Measurements from ENCODE around the gene FAM120AOS. TPM values are rescaled to one million over a fixed set of nuclear protein-coding genes. Genes with fewer than 3 reads are reported as not detected.
A peak's percentile ranks its signal among the peaks of the same experiment; 100 is the strongest.

Gene FAM120AOS
- total RNA-seq, 4 donors from 2014 or later, result 49.4 to 60.8 (median 54.1) TPM

GRCh38 chr9:93470391-93470790, 17.0 kb upstream of the FAM120AOS start:
- Histone ChIP-seq H3K27me3 (no peaks in the 10 kb centered on the region), H3K4me3 (no peak overlapping the region), H3K27ac (no peak overlapping the region), H3K4me1 (peaks cover 0 to 56% (median 42%) of the 10 kb centered on the region in 4 donors), H3K9me3 (no peaks in the 10 kb centered on the region), H3K36me3 (peaks cover 0 to 27% (median 0%) of the 10 kb centered on the region in 3 donors)
- WGBS, 2 donors, result 82 to 87% methylated on average over 5 of the region's 5 CpGs
- DNase-seq (ENCODE audit: low spot score in 2 of 2), result no peak
- TF ChIP-seq EP300 (IDR thresholded peaks at IDR 0.05), result no peak
- TF ChIP-seq CTCF (IDR thresholded peaks at IDR 0.05), result no peak
- no peak for TF ChIP-seq POLR2A (IDR thresholded peaks at IDR 0.05)

- peaks cover 0 to 71% (median 55%) of the 10 kb centered on the region in 4 donors for H3K4me1 ChIP-seq
- H3K4me3 ChIP-seq, result peak overlapping the region in 1 of 4 donors; percentile 6
- no peak for DNase-seq (ENCODE audit: low spot score in 2 of 2)
- H3K27me3 ChIP-seq, result no peaks in the 10 kb centered on the region
- peak overlapping the region in 2 of 4 donors; percentile 64 to 65 for H3K27ac ChIP-seq
- H3K36me3 ChIP-seq, result peaks cover 0 to 13% (median 0%) of the 10 kb centered on the region in 3 donors
- no peak for TF ChIP-seq CTCF (IDR thresholded peaks at IDR 0.05)
- no peak for TF ChIP-seq POLR2A (IDR thresholded peaks at IDR 0.05)
- no peak for TF ChIP-seq EP300 (IDR thresholded peaks at IDR 0.05)
- H3K9me3 ChIP-seq, result no peaks in the 10 kb centered on the region
- WGBS, 2 donors, result 17% methylated on average over 5 of the region's 5 CpGs
These were observed 15.5 kb upstream of the FAM120AOS start for GRCh38 chr9:93468763-93469456.

GRCh38 chr9:93467462-93467861, 14.1 kb upstream of the FAM120AOS start:
- Histone ChIP-seq H3K36me3 (peaks cover 0 to 6% (median 0%) of the 10 kb centered on the region in 3 donors), H3K4me1 (peaks cover 0 to 83% (median 57%) of the 10 kb centered on the region in 4 donors), H3K4me3 (no peak overlapping the region), H3K9me3 (no peaks in the 10 kb centered on the region), H3K27ac (no peak overlapping the region), H3K27me3 (no peaks in the 10 kb centered on the region)
- 77 to 91% methylated on average over 3 of the region's 3 CpGs for WGBS, 2 donors
- TF ChIP-seq CTCF (IDR thresholded peaks at IDR 0.05) (no peak), POLR2A (IDR thresholded peaks at IDR 0.05) (no peak), EP300 (IDR thresholded peaks at IDR 0.05) (no peak)
- DNase-seq (ENCODE audit: low spot score in 2 of 2), result no peak

DNA sequence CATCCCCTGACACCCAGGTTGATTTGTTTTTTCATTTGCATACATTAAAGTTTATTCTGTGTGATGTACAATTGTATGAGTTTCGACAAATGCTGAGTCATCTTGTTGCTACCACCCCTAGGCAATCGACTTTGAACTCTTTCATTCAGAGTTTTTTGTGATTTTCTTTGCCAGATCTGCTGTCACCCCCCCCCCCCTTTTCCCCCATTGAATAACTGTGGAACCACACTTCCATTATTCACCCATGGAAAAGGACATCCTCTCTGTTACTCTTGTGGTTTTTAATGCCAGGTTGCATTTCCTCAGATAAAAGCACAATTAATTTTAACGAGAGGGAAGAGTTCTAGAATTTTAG, 13.7 kb upstream of the FAM120AOS start:
- H3K27me3 ChIP-seq, result no peaks in the 10 kb centered on the region
- TF ChIP-seq CTCF (IDR thresholded peaks at IDR 0.05), result no peak
- no peak for TF ChIP-seq EP300 (IDR thresholded peaks at IDR 0.05)
- no peak for TF ChIP-seq POLR2A (IDR thresholded peaks at IDR 0.05)
- DNase-seq (ENCODE audit: low spot score in 2 of 2), result no peak
- no peak overlapping the region for H3K27ac ChIP-seq
- H3K4me1 ChIP-seq, result peaks cover 0 to 87% (median 59%) of the 10 kb centered on the region in 4 donors
- H3K4me3 ChIP-seq, result no peak overlapping the region
- H3K36me3 ChIP-seq, result peaks cover 0 to 3% (median 0%) of the 10 kb centered on the region in 3 donors
- no peaks in the 10 kb centered on the region for H3K9me3 ChIP-seq
- 28 to 38% methylated on average over 3 of the region's 3 CpGs for WGBS, 2 donors

DNA sequence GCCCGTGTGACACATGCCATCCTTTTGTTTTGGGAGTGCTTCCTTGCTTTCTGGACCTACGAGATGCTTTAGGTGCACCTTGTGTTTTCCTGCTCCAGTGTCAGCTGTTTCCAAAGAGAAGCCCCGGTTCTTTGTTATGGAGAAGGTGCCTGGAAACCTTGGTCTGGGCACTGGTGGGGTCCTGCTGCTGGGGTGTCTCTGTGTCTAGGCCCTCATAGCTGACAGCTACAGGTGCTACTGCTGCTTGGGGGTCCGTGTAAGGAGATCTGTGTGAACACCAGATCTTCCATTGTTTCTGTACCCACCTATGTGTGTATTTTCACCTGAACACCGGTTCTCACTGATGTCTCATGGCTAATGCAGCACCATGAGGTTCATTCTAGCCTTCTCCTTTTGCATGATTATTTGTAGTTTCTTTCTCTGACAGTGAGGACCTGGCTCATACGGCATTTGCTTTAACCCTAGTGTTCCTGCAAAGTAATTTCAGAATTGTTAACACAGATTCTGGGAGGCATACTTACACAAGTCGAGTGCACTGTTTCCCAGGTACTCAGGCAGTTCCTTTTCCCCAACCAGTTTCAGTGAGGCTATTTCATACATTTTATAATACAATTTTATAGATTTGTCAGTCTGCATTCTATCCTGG, 13.2 kb upstream of the FAM120AOS start:
- no peak for DNase-seq (ENCODE audit: low spot score in 2 of 2)
- peaks cover 0 to 90% (median 60%) of the 10 kb centered on the region in 4 donors for H3K4me1 ChIP-seq
- TF ChIP-seq POLR2A (IDR thresholded peaks at IDR 0.05) (no peak), EP300 (IDR thresholded peaks at IDR 0.05) (no peak), CTCF (IDR thresholded peaks at IDR 0.05) (no peak)
- H3K27me3 ChIP-seq, result no peaks in the 10 kb centered on the region
- no peaks in the 10 kb centered on the region for H3K36me3 ChIP-seq
- H3K4me3 ChIP-seq, result no peak overlapping the region
- H3K9me3 ChIP-seq, result no peaks in the 10 kb centered on the region
- 59 to 61% methylated on average over 7 of the region's 7 CpGs for WGBS, 2 donors
- no peak overlapping the region for H3K27ac ChIP-seq
